NCI-H1105 (cell line): ENCODE data around the gene CERS6.
"Not testable (repeated sequence)": the region's sequence is repeated elsewhere in the genome, so short reads cannot be mapped to it uniquely, and the experiment has no call there.

Experiments
- DNase-seq: peaks from one replicate; lab custom pipeline; 2025; lab: John Stamatoyannopoulos, UW

Gene CERS6

GRCh38 chr2:168499500-168499899, 43.4 kb downstream of the CERS6 start:
- DNase-seq, result no peak

GRCh38 chr2:168500516-168500915, 44.4 kb downstream of the CERS6 start:
- no peak for DNase-seq

DNA sequence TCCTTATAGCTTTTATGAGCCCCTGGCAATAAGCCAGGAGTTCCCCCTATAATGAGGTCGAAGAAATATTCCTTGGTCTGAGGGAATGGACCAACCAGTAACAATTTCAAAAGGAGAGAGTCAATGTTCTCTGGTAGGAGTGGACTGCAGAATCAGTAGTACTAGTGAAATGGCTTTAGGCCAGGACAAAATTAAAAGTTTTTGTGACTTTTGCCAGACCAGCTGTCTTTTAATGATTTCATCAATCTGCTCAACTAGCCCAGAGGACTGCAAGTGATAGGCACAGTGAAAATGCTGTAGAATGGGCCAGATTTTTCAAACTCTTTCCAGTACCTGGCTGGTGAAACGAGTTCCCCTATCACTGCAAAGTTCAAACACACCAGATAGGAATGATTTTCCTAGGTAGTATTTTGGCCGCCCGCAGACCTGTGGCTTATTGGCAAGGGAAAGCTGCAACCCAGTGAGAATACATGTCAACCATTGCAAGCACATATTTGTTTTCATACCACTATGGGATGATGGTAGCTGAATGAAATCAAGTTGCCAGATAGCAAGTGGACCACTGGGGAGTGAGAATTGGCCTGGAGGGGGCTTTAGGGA, 45.5 kb downstream of the CERS6 start:
- no peak for DNase-seq

DNA sequence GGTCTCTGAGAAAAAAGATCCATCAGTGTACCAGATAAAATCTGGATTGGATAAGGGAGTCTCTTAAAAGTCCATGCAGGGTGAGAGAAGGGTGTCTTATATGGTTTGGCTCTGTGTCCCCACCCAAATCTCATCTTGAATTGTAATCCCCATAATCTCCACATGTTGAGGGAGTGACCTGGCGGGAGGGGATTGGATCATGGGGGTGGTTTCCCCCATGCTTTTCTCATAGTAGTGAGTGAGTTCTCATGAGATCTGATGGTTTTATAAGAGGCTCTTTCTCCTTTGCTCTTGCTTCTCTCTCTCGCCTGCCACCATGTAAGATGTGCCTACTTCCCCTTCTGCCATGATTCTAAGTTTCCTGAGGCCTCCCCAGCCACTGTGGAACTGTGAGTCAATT, 46.8 kb downstream of the CERS6 start:
- not testable (repeated sequence) for DNase-seq

- no peak for DNase-seq
Measured at GRCh38 chr2:168503901-168504300, 47.8 kb downstream of the CERS6 start.

- DNase-seq, result no peak
Measured at GRCh38 chr2:168504323-168504722, 48.3 kb downstream of the CERS6 start.

DNA sequence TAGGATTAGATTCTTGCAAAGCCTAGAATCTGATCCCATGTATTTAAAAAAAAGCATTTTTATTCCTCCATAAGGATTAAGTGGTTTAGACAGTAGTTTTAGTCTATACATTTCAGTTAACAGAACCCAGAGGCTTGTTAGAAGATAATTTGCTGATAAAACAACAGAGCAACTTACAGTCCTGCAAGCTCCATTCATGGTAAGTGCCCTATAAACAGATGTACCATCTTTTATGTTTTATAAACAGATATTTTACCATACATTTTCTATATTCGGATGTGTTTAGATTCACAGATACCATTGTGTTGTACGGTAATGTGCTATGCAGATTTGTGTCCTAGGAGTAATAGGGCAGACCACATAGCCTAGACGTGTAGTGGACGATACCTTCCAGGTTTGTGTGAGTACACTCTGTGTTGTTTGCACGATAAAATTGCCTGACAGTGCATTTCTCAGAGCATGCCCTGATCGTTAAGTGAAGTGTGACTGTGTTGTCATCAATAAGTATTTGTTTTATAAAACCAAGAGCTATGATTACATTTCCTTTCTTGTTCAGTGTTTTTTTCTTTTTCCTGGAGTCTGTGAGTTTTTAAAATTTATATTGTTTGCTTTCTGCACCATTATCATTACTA, 54.2 kb downstream of the CERS6 start:
- no peak for DNase-seq

DNA sequence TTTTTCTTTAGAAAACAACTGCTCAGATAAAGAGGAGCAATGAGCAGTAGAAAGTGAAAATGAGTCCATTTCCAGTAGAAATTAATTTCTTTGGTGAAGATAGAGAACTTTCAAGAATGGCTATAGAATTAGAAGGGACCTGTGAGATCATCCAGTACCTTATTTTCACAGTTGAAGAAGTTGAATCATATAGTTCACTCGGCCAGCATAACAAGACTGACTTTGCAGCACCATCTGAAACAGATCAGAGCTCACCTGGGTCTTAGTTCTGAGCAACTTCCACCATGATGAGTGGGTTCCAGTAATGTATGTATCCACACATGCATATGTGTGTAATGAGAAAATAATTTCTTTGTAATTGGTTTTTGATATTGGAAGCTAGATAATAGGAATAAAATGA, 58.6 kb downstream of the CERS6 start:
- no peak for DNase-seq

DNA sequence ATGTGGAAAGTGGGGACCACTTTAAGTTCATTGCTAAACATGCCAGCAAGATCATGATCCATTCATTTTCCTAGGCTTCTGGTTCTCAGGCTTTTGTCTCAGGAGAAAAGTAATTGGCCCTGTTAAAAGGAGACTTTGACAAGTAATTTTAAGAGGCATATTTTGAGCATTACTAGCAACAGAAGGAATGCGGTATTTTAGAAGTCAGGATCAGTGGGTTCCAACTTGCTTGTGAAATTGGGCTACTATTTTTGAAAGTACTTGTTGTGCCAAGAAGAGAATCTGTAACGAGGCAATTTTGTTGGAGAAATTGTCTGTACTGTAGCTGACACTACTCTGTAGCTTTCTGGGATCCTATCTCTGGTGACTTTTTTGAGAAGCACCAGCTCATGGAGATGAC, 59.4 kb downstream of the CERS6 start:
- DNase-seq, result no peak

DNA sequence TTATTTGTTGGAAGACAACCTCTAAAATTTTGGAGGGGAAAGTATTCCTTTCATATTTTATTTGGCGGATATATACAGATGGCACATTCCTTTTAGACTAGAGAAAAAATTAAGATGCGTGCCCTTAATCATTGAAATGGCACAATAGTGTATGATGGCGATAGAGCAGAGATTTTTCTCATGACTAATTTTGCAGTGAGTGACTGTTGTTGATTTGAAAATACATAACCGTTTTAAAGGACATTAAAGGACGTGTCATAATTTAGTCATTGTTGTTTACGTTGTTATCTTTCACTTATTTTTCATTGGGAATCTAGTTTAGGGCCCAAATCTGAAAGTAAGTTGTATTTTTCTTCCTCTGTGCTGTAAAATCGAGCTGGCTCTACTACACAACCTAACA, 61.7 kb downstream of the CERS6 start:
- no peak for DNase-seq

DNA sequence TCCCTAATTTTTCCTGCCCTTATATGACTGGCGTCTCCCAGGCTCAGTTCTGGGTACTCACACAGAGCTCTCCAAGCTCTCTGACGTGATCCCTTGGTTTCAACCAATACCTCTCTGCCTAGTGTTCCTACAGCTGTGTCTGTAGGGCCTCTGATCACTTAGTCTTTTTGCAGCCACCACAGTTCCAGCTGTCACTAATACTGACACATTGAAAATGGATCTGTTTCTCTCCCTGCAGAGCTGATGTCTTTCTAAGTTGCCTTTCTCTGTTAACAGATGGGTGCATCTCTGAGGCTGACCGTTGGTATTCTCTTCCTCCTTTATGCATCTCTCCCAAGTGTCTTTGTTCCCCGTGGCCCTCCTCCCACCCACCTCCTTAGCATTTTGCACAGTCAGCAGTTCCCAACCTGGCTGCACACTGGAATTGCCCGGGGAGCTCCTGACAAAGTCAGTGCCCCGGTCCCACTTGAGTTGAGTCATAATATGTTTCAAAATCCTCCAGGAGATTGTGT, 62.5 kb downstream of the CERS6 start:
- DNase-seq, result no peak

GRCh38 chr2:168519534-168520308, 63.6 kb downstream of the CERS6 start:
- DNase-seq, result no peak

- DNase-seq, result no peak
Measured at GRCh38 chr2:168521053-168521741, 65.1 kb downstream of the CERS6 start.

DNA sequence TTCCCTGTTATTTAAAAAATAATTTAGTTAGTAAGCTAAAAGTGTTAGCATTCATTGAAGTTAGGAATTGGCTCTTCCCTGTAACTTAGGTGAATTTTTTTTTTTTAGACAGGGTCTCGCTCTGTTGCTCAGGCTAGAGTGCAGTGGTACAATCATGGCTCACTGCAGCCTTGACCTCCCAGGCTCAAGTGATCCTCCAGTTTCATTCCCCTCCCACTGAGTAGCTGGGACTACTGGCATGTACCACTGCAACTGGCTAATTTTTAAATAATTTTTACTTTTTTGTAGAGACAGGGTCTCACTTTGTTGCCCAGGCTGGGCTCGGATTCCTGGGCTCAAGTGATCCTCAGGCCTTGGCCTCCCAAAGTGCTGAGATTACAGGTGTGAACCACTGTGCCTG, 66.4 kb downstream of the CERS6 start:
- DNase-seq, result no peak

DNA sequence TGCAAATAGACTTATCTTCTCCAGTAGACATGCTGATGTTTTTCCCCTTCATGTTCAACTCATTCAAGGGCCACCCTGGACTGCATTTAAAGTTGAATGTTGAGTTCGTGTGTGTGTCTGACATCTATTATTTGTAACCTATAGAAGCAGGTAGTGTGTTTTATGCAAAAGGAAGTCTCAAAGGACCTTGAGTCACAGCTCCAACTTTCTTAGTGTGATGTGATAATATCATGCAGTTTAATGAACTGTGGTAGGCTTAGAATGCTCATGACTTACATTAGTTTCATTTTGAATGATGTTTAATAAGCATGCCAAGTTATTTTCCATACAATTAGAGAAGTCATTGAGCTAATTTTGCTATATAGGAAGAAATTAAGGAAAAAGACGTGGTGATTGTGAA, 67.9 kb downstream of the CERS6 start:
- DNase-seq, result no peak

DNA sequence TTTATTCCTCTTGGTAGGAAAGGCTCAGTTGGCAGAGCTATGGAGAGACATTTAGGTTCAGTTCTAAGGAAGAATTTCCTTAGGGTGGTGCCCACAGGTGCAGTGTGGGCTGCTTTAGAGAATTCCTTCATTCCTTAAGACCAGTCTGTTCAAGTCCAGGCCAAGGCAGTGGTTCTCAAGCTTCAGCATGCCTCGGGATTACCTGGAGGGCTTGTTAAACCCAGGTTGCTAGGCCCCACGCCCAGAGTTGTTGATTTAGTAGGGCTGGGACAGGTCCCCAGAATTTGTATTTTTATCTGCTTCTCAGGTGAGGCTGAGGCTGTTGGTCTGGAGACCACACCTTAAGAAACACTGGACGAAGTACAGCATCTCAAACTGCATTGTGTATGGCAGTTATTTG, 68.9 kb downstream of the CERS6 start:
- DNase-seq, result no peak

- no peak for DNase-seq
Measured at GRCh38 chr2:168525716-168526446, 69.8 kb downstream of the CERS6 start.

DNA sequence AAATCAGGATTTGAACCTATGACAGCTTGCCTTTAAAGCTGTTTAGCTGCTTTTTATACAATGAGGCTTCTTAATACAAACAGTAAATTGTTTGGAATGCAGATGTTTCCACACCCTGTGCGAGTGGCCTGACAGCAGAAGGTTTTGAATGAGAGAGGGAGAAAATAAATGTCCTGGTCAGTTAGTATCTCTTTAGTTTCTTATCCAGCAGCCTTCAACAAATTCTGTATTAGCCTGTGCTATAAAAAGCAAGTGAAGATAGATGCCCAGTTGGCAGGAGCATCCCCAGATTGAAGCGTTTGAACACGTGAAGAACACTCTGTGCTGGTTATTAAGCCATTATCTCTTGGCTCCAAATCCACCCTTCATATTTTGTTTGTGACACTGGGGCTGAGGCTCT, 70.6 kb downstream of the CERS6 start:
- DNase-seq, result no peak

DNA sequence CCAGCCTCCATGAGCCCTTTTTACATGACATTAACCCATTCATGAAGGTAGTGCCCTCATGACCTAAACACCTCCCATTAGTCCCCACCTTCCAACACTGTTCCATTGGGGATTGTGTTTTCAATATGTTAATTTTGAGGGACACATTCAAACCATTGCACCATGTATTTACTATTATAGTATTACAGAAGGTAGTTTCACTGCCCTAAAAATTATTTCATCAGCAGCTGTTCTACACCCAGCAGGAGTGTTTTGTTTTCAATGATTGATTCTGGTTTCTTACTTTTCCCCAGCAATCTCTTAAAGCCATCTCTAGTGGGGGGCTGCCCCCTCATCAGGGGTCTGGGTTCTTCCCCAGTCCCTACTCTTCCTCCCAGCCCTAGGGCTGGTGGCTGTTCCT, 71.9 kb downstream of the CERS6 start:
- DNase-seq, result no peak

DNA sequence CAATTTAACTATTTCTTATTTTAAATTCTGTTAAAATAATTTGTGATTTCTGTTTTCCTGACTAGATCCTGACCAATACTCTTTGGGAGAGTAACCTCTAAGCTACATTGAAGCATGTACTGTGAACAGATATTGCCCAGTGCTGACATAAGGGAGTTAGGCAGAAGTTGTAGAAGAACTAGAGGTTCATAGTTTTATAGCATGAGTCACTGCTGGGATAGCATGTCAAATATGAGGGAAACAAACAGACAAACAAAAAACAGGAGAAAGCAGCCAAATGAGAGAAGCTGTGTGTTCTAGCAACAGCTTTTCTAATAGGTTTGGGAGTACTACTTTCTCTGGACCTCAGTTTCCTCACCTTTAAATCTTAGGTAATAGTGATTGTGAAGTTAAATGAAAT, 72.4 kb downstream of the CERS6 start:
- no peak for DNase-seq

DNA sequence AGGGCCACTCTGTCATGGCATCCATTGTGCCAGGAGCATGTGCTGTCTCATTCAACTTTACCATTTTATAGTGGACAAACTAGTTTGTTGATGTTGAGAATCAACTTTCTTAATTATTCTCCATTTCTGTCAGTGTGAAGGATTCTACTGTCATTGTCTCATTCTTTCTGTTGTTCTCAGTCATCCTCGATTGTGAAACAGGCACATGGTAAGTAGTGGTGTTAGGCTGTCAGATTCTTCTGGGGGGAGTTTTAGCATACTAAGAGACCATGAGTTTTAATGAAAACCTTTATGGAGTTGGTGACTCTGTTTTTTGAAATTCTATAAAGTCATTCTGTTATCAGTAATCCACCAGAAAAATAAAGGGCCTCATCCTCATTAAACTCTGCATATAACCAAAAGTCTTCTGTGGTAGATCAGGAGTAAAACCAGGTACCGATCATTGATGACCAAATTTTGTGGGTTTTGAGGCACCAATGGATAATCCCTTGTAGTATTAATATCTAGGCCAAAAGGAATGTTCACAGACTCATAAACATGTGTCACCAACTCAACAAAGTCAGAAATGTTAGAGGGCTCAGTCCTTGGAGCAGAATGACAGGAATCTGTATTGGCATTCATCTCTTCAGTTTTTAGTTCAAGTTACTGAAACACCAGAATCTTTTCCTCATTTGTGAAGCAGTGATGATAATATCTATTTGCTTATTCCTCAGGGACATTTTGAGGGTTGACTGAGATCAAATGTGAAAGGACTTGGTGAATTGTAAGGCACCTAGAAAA, 73.2 kb downstream of the CERS6 start:
- DNase-seq, result no peak
